Tibial nerve (tissue), 4 donors: ENCODE measurements around the gene FAM170B.

Experiments
- EP300 ChIP-seq, 2 donors: sonication (generic); formaldehyde crosslinking; IDR thresholded peaks; one replicate each; pipeline ENCODE4 v1.6.1; 2017; ENCODE audit warnings: antibody characterized with exemption in 2 of 2, mild to moderate bottlenecking in 1 of 2
- POLR2A ChIP-seq, 2 donors: fragments of 450-650 bp; IDR thresholded peaks; one replicate each; pipeline ENCODE4 v1.6.1; 2017; ENCODE audit warnings: antibody characterized with exemption in 2 of 2, mild to moderate bottlenecking in 2 of 2, moderate library complexity in 2 of 2
- TF ChIP-seq, protein P1 (sequence below), 5 experiments: fragments of 200-600 bp in 3 of 5; fragments of 450-650 bp in 2 of 5; sonication (generic) in 3 of 5; IDR thresholded peaks; one replicate each; pipeline ENCODE4 v1.5.1; 2016 to 2019; ENCODE audit warnings: antibody characterized with exemption in 5 of 5, mild to moderate bottlenecking in 3 of 5, moderate library complexity in 2 of 5

DNA sequence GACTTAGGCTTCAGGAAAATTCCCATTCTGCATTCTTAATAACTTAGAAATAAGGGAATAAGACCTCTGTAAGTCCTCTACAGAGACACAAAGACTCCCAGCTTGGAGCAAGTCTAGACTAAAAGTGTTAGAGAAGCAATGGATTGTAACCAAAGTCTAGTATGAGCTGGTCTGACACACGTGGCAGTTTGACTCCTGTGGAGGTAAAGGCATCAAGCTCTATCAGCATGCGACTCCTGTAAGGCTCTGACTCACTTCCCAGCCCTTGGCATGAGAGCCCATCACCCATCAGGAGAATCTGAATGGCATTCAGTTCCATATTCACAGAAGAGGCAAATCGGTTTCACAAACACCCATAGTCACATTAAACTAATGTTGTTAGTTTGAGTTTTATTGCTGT is 14.1 kb downstream of the FAM170B start:
- TF ChIP-seq POLR2A (IDR thresholded peaks at IDR 0.05) (no peak), EP300 (IDR thresholded peaks at IDR 0.05) (no peak)
- TF ChIP-seq, protein P1, sequence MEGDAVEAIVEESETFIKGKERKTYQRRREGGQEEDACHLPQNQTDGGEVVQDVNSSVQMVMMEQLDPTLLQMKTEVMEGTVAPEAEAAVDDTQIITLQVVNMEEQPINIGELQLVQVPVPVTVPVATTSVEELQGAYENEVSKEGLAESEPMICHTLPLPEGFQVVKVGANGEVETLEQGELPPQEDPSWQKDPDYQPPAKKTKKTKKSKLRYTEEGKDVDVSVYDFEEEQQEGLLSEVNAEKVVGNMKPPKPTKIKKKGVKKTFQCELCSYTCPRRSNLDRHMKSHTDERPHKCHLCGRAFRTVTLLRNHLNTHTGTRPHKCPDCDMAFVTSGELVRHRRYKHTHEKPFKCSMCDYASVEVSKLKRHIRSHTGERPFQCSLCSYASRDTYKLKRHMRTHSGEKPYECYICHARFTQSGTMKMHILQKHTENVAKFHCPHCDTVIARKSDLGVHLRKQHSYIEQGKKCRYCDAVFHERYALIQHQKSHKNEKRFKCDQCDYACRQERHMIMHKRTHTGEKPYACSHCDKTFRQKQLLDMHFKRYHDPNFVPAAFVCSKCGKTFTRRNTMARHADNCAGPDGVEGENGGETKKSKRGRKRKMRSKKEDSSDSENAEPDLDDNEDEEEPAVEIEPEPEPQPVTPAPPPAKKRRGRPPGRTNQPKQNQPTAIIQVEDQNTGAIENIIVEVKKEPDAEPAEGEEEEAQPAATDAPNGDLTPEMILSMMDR (IDR thresholded peaks at IDR 0.05): no peak
